ENCODE results near the gene MEGF11.

The MEGF11 gene

GRCh38 chr15:65925338-65925737 is 328.2 kb downstream of the MEGF11 start:
- DNase-seq, result no peak

- DNase-seq, result no peak
Observed at GRCh38 chr15:65924004-65924403, 329.5 kb downstream of the MEGF11 start.

GRCh38 chr15:65923264-65923663 is 330.3 kb downstream of the MEGF11 start:
- no peak for DNase-seq

- no peak for DNase-seq
Observed at GRCh38 chr15:65922621-65923020, 330.9 kb downstream of the MEGF11 start.

- no peak for DNase-seq
Observed at GRCh38 chr15:65921780-65922179, 331.8 kb downstream of the MEGF11 start.

- peak; percentile 24 for DNase-seq
Observed at GRCh38 chr15:65920825-65921309, 332.7 kb downstream of the MEGF11 start.

GRCh38 chr15:65920121-65920520 is 333.4 kb downstream of the MEGF11 start:
- DNase-seq, result no peak

DNA sequence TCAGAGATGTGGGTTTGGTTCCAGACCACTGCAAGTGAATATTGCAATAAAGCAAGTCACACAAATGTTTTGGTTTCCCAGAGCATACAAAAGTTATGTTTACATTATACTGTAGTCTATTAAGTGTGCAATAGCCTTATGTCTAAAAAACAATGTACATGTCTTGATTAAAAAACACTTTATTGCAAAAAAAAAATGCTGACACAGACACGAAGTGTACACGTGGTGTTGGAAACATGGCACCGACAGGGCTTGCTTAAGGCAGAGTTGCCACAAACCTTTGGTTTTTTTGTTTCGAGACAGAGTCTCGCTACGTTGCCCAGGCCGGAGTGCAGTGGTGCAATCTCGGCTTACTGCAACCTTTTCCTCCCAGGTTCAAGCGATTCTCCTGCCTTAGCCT is 334.2 kb downstream of the MEGF11 start:
- DNase-seq, result no peak

DNA sequence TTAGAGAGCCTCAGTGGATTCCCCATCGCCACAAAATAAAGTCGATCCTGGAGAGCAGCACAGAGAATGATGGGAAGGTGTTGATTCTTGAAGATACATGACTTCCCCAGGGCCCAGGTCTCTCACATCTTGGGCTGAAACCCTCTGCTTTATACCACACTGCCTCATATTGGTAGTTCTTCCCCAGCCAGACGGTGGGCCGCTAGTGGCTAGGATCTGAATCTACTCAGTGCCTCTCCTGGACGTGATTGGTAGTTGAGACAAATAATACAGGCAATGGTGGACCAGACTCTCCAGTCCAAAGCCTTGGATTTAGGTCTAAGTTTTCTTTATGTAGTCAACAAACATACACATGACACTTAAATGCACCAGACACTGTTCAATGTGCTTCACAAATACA is 334.6 kb downstream of the MEGF11 start:
- no peak for DNase-seq

DNA sequence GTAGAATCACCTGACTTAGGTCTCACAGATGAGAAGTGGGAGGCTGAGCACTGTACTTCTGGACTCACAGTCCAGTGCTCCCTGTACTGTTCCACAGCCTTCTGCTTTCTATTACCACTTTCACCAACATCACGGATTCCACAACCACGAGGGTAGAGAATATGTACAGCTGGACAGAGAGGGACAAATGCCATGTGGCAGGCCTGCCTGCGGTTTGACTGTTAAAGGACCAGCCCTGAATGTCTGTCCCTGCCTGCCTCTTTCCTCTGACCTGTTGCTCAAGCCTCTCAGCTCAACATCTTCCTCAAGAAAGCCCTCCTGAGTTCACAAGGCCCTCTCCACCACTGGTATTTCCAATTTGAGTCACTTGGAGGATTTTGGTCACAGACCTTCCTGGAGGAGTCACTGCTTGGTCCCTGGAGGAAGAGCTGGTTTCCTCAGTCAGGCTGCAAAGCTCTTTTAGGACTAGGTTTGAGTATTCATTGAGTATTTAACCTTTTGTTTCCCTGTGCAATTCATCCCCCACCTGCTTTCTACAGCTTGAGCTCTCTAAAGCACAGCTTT is 335.1 kb downstream of the MEGF11 start:
- no peak for DNase-seq

- DNase-seq, result no peak
Observed at GRCh38 chr15:65917936-65918335, 335.6 kb downstream of the MEGF11 start.

DNA sequence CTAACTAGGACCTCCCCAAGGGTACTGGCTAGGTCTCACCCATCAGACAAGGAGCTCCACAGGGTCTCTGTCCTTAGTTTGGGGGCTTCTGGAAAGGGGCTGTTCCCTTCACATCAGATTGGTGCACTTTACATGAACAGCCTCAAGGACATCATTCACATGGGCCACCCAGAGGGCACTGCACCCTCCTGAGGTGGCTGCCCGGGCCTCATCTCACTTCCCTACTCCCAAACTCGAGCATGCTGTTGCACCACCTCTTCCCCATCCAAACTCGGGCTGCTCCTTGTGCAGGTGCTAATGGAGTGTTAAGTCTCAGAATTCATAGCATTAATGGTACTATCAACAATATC is 336.2 kb downstream of the MEGF11 start:
- no peak for DNase-seq

GRCh38 chr15:65916664-65917406 is 336.7 kb downstream of the MEGF11 start:
- peak; percentile 65 for DNase-seq

DNA sequence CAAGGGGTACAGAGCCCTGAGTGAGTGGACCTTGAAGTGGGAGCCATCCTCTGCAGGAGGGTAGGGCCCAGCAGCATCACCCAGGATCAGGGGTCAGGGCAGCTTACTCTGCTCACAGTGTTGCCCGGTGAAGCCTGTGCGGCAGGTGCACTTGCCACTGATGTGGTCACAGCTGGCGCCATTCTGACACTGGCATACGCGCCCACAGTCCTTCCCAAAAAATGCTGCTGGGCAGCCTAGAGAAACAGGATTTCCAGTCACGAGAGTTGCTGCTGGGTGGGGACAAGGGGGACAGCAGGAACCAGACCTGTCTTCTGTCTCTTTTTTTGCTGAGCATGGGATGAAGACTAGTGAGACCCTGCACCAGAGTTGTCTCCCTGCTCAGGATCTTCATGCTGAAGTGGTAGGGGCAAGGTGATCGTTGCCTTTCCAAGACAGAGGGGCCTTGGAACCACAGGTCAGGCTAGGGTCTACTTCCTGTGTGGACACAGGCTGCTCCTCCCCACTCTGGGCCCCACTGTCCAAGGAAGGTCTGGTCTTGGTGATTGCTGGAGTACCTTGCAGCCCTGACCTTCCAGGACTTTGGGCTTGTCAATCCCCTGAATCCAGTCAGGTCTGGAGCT is 337.4 kb downstream of the MEGF11 start:
- no peak for DNase-seq

DNA sequence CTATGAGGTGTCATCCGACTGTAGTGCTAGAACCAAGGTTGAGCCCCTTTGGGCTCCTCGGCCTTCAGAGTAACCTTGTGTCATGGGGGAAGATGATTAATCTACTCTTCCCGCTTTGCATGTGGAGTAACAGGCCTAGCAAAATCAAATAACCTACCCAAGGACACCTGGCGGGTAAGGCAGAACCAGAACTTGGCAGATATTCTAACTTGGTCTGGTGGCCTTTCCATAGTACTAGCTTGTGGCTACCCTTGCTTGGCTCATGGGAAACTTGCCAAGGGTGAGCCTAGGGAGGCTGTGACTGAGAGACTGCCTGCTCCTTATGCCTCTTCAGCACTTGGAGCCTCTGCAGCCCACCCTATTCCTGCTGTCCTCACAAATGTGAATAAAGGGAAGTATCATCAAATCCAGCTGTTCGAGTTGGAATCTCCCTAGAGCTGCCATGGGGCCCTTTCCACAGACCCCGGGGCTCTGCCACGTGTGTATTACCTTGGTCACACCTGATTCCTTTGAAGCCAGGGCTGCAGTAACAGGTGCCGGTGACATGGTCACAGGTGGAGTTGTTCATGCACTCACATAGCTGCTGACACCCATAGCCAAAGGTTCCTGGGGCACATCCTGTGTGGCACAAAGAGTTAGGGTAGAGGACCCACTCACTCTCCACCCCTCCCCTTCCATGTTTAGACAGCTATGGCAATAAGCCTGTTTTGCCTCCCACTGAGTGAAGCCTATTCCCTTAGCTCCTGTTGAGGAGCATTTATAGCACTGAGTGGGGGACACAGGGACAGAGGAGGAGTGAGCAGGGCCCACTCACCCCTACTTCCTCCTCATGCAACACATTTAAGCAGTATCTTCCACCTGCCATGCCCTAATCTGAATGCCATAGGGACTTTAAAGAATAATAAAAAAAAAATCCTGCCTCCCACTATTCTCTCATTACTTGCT is 338.3 kb downstream of the MEGF11 start:
- DNase-seq, result no peak

DNA sequence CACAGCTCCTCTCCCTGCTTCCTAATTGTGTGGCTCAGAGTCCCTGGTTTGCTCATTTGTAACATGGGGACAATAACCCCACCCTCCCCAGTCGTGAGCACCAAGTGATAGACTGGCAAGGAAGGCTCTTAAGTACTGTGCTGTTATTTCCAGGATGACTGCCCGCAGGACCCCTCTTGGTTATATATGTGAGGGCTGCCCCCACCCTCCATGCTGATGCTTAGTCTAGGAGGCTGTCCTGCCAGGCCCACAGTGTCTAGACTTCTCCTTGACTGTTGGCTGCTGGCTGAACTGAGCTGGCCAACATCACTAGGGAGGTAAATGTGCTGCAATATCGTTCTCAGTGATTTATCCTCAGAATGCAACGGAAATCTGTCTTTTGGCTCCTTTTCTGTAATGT is 339.2 kb downstream of the MEGF11 start:
- DNase-seq, result no peak

DNA sequence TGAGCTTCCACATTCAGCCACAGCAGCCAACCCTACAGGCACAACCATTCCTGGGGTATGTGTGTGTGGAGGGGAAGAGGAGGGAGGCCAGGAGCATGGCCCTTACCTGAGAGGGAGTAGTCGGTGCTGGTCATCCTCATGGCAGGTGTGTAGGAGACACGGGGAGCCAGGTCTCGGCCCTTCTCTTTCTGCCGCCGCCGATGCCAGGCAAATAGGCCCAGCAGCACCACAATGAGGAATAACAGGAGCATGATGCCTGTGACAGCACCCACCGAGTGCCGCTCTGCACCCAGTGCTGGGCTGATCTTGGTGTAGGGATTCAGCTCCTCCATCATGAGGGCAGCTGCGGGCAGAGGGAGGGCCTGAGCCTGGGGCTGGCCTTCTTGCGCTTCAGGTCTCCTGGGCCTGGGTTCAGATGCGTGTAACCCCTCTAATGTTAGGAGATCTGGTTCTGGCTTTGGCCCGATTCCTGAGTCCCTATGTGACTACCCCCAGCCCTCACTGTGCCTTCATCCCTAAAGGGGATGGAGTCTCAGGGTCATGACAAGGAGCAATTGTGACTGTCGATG is 339.8 kb downstream of the MEGF11 start:
- DNase-seq, result no peak

DNA sequence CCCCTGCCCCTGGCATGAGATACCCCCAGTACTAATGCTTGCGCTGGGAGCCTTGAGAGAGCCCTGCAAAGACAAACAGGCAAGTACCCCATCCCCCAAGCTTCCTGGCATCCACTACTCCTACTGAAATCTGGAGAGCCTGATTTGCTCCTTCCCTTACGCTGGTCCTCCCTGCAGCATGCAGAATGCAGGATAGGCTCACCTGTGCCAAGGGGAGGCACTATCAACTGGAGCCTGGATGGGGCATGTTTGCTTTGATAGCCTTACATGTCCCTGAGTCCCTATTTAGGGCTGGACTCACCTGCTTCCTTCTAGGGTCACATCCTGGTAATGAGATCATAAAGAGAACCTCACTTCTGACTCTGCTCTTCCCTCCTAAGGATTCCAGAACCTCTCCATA is 341.3 kb downstream of the MEGF11 start:
- DNase-seq, result no peak

DNA sequence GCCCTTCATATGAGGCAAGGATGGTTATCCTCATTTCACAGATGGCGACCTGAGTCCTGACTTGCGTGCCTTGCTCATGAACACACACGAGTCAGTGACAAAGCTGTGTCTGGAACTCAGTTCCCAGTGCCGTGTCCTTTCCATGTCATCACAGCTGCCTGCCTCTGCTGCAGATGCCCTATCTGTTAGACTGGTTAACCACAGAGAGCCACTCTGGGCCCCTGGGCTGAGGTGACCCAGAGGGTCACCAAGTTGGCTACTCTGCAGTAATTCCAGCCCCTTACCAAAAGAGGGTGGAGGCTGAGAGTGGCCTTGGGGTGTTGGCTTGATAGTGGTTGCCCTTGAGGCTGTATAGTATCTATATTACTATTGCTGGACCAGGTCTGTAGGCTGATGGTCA is 343.2 kb downstream of the MEGF11 start:
- no peak for DNase-seq

GRCh38 chr15:65909831-65910230 is 343.7 kb downstream of the MEGF11 start:
- DNase-seq, result no peak

- no peak for DNase-seq
Observed at GRCh38 chr15:65908876-65909275, 344.7 kb downstream of the MEGF11 start.

DNA sequence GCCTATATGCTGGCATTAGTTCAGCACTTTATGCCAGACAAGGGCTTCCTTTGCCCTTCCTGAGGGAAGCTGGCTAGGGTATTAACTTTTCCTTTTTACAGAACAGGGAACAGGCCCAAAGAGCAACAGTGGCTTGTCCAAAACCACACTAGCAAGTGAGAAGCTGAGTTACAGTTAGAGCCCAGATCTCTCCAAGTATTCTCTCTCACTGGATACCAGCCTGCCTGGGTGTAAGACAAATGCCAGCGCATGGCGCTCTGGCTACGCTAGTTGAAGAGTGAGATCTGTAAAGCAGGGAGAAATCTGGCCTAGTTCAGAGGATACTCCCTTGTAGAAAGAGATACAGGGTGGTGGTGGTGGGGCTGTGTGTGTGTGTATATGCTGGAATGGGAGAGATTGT is 345.9 kb downstream of the MEGF11 start:
- DNase-seq, result no peak

DNA sequence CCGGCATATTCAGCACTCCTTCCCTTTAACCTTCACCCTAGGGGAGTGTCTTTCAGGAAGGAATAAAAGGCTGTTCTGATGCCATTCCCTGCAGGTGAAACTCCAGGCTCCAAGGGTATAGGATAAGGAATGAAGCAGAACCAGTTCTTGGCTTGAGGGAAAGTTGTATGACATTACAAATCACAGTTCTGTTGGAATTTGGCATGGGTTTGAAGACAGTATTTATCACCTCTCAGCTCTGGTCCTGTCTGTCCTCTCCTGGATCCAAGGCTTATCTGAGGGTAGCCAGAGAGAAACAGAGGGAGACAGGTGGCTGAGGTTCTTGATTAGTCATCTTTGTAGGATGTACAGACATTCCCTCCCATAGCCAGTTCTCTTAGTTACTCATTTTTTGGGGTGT is 347.2 kb downstream of the MEGF11 start:
- no peak for DNase-seq
